GM15510 (cell line): ENCODE data around the gene PLAAT5.

ENCODE experiments used
- POLR2A ChIP-seq: IDR thresholded peaks from 3 replicates; pipeline ENCODE4 v1.6.1; 2011; ENCODE audit warnings: borderline replicate concordance; ENCODE audit not compliant: insufficient read length; ENCODE audit errors: extremely low read depth

Gene PLAAT5, protein sequence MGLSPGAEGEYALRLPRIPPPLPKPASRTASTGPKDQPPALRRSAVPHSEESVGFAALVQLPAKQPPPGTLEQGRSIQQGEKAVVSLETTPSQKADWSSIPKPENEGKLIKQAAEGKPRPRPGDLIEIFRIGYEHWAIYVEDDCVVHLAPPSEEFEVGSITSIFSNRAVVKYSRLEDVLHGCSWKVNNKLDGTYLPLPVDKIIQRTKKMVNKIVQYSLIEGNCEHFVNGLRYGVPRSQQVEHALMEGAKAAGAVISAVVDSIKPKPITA

DNA sequence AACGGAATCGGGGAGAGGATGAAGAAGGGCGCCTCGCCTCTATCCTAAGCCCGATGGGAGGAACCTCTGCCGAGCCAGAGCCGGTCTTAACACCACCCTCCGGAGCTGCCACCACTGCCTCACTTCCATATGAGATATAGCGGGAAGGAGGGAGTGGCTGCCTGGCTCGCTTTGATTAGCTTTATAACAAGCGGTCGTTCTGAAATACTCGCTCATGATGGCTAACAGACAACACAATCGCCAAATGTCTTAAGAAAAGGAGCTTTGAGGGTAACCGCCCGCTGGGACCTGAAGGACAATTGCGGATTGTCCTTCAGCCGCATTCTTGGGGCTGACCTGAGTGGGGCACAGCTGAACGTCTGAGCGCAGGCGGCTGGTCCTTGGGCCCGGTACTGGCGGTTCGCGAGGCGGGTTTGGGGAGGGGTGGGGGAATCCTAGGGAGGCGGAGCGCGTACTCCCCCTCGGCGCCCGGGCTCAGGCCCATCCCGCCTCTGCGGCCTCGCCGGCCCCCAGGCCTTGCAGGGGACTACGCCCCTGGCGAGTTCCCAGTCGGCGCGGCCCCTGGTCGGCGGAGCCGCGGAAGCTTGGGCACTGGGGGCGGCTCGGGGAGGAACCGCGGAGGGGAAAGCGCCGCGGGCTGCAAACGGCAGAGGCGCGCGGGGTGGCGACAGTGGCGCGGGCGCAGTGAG is at the start of gene PLAAT5:
PLAAT5 (minus strand) TSS at position 617 of the 689 bp plus-strand sequence; CDS start at position 484, 133 bp downstream.
- TF ChIP-seq POLR2A = no peak

DNA sequence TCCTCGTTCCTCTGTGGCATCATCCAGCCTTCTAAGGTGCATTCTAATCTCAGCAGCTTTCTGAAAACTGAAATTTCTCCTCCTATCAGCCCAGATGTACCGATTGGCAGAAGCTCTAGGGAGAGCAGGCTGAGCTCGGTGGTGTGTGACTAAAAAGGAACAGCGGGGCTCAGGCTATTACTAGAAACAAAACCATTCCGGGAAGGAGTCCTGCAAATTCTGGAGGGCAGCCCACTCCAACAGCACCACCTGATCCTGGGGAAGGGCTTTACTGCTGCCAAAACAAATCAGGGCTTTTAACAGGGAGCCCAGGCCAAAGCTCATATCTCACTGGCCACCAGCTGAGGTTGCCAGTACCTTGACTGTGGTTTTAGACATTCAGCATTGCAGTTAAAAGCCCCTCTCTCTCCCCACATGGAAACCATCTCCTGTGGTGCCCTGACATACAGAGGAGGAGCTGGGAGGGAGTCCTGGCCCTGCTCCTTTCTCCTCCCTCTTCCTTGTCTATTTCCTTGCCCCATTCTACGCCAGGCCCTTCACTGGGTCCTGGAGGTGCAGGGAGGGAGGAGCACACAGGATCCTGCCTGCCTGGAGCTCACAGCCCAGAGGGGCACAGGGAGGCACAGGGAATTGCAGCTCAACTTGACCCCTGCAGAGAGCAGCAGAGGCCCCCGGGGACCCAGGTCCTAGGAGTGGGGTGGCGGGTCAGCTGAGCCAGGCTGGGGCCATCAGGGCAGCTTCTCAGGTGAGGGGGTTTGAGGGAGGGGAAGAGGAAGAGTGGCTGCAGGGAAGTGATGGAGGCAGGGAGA is 46.5 kb upstream of the PLAAT5 start:
- no peak for TF ChIP-seq POLR2A

DNA sequence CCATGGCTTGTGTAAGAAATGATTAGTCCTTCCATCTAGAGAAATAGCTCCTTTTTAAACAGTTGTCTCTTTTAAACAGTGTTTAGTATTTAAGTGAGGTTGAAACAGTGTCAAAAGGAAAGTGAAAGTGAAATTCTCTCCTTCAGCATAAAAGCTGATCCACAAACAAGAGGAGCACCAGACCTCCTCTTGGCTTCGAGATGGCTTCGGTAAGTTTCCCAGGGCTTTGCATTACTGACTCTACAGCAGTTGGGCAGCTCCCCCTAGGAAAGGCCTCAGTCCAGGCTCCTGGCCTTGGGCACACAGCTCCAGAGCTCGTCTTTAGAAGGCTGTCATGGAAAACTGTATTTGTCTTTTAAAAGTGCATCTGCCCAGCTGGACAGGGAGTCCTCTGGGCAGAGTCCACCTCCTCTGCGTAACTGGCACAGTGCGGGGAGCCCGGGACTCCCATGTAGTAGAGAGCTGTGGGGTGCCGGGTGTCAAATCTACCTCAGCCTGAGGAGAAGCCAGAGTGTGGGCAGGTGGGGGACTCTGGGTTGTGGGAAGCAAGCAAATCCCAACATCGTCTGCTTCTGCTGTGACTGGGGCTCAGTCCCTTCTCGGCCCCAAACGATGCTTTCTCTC is 45.8 kb upstream of the PLAAT5 start, which contains the start of gene PLAAT4:
PLAAT4 (plus strand) TSS at position 140 of the 624 bp plus-strand sequence; CDS start at position 201, 61 bp downstream.
- TF ChIP-seq POLR2A = no peak

DNA sequence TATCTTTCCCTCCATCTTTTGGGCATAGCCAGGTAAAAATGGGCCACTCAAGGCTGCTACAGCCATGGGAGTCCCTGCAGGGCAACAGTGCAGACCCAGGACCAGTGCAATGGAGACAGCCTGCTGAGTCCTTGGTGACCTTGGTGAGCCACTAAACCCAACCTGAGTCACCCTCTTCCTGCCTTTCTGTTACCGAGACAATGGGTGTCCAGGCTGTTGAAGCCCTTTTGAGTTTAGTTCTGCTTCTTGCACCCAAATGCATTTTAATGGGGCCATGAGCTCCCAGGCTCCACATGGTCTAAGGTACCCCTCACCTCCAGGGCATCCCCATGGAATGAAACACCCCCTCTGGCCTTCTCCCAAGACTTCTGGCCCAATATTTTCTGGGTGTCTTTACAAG is 44.8 kb upstream of the PLAAT5 start:
- TF ChIP-seq POLR2A = no peak

DNA sequence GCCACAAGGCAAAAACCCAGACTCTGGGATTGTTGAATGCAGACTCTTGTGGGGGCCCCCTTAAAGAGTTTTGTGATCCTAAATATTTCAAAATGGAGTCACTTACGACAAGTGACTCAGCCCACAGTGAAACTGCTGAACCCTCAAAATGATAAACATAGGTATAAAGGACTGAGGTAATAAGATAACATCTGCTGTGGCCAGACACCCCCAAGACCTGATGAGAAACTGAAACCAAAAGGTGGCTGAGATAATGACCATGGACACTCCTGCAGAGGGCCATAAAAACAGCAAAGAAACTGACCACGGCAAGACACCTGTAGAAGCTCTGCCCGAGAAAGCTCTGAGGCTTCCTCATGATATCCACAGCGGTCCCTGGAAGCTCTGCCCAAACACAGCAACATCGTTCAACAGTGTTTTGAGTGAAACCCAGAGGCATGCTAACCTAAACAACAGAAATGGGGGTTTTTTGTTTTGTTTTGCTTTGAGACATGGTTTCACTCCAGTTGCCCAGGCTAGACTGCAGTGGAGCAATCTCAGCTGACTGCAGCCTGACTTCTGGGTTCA is 44.0 kb upstream of the PLAAT5 start:
- no peak for TF ChIP-seq POLR2A

DNA sequence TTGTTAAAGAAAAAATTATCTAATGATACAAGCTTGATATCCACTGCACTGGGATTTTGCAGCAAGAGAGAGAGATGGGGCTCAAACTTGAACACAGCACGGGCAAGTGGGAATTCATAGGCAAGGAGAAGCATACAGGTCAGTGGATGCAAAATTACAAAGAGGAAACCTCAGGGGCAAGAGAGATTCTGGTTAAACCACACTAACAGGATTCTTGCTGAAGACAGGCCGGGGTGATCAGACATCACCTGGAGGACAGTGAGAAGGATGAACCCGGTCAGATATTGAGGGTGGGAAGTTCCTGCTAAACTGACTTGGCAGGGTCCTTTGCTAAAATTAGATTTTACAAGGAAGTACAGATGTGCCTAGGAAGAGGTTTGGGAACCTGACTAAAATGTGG is 43.1 kb upstream of the PLAAT5 start:
- TF ChIP-seq POLR2A = no peak

DNA sequence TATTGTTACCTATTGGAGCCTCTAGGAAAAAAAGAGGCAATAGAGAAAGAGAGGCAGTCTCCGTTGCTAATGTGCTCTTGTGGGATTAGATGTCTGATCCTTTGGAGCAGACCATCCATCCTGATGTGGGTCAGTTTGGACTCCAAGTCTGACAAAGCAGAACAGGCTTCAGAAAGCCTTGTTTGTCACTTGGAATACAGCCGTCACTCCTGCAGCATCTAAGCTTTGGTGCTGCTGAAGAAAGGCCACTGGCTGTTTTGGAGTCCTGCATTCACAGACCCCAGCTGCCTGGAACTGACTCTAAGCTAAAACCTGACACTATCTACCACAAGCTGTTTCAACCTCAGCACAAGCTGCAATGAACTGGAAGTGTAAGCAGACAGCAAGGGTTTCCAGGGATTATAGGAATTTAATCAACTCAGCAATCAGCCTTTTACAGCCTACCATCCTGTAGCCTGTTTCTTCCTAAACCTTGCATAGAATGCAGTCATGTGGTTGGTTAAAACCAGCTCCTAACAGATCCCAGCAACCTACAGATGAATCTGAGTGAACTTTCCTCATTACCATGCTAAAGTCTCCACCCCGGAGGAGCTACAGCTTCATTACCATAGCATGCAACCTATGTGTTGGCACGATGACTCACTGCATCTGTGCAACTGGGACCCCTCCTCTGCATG is 42.0 kb upstream of the PLAAT5 start:
- no peak for TF ChIP-seq POLR2A

DNA sequence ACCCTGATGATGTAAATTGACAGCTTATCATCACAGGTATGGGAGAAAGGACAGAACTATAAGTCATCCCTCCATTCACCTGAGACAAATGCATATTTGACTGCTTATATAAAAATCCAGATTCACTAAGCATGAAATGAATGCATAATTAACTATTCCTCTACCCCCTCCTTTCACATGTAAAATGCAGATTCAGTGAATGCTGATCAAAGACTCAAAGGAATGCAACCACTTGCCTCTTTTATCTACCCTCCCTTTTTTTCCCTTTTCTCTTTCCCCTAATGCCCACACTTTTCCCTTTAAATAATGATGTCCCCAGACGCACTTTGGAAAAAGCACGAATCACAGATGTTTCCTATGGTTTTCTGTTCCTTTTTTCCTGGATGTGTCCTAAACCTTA is 41.1 kb upstream of the PLAAT5 start:
- no peak for TF ChIP-seq POLR2A

DNA sequence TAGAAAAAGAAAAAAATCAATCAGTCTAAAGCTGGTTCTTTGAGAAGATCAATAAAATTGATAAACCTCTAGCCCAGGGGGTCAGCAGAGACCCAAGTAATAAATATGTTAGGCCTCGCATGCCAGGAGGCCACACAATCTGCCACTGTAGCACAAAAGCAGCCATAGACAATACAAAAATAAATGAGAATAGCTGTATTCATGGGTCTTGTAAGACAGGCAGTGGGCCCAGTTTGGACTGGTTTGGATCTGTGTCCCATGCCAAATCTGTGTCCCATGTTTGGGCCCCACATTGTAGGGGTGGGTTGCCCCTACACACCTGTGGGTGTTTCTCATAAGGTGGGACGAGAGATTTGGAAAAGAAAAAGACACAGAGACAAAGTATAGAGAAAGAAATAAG is 39.1 kb upstream of the PLAAT5 start:
- TF ChIP-seq POLR2A = no peak

DNA sequence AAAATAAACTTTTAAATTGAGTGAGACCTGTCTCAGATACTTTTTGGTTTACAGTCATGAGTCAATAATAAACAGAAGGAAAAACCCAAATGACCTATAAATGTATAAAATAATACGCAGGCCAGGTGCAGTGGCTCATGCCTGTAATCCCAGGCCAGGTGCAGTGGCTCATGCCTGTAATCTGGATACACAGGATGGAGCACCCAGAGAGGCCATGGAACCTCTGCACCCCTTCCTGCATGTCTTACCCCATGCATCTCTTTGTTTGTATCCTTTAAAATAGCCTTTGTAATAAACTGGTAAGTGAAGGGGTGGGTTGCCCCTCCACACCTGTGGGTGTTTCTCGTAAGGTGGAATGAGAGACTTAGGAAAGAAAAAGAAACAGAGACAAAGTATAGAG is 36.7 kb upstream of the PLAAT5 start:
- TF ChIP-seq POLR2A = no peak

DNA sequence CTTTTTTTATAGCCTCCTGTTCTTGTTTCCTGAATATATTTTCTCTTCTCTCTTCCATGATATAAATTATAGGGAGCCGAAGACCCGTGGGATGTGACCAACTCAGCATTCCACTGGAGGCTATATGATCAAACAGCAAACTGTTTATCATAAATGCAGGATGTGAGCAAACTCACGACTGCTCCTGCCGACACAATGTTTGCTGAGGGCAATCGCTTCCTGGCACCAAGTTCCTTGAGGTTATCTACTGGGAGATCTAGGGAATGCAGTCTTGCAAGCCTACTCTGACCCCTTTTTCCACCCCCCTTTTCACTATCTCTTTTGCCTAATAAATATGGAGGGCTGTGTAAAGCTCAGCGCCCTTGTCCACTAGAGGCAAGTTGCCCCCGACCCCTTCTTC is 32.2 kb upstream of the PLAAT5 start:
- TF ChIP-seq POLR2A = no peak

DNA sequence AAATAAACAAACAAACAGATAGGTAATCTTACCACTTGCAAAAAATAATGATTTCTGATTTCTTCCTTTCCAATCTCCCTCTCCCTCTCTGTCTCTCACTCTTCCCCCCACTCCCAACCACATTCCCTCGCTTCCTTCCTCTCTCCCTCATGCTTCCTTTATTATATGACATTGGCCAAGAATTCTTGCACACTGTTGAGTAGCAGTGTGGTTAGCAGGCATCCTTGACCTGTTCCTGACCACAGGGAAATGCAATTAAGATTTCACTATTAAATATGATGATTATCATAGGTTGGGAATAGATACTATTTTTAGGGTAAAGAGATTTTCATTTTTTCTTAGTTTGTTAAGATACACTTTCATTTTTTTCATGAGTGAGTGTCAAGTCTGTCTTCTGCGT is 30.9 kb upstream of the PLAAT5 start:
- no peak for TF ChIP-seq POLR2A

DNA sequence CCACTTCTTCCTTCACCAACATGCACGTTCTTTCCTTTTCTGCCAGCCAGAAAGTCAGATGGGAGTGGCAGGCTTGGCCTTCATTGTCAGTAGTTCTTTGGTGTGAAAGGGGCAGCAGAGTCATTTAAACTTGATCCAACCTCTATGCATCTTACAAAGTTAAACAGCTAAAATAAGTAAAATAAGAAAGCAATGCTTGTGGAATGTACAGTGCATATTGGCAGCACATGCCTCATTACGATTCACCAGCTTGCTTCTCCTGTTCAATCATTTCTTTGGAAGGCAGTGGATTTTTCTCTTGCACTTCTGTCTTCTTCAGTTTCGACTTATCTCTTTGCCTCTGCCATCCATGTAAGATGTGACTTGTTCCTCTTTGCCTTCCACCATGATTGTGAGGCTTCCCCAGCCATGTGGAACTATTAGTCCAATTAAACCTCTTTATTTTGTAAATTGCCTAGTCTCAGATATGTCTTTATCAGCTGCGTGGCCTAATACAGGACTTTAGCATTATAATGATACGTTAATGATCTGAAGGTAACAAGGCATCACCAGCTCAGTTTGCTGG is 29.7 kb upstream of the PLAAT5 start:
- no peak for TF ChIP-seq POLR2A

DNA sequence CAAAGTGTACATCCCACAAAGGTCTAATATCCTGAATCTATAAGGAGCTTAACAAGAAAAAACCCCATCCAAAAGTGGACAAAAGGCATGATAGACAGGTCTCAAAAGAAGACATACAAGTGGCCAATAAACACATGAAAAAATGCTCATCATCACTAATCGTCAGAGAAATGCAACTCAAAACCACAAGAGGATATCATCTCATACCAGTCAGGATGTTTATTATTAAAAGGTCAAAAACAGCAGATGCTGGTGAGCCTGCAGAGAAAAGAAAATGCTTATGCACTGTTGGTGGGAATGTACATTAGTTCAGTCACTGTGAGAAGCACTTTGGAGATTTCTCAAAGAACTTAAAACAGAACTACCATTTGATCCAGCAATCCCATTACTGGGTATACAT is 27.6 kb upstream of the PLAAT5 start:
- TF ChIP-seq POLR2A = no peak
